SU-DHL-6 (cell line): Measurements from ENCODE around the gene JCAD.

Experiments used
- H2AFZ ChIP-seq: fragments of 200-600 bp; sonication (generic); 2 replicates; pipeline ENCODE4 v1.6.1; 2014; ENCODE audit warnings: low read depth, mild to moderate bottlenecking, moderate library complexity, mixed read lengths, antibody characterized with exemption, low read length; ENCODE audit not compliant: severe bottlenecking
- H3F3A ChIP-seq: fragments of 200-600 bp; shearing (Covaris generic); 2 replicates; pipeline ENCODE4 v1.6.0; 2016; ENCODE audit warnings: antibody characterized with exemption, mild to moderate bottlenecking; ENCODE audit not compliant: insufficient read depth
- H3K27ac ChIP-seq: fragments of 200-600 bp; sonication (generic); 2 replicates; pipeline ENCODE4 v1.5.1; 2016; ENCODE audit warnings: low read depth, mild to moderate bottlenecking, low read length, moderate library complexity, mixed read lengths
- H3K27me3 ChIP-seq: fragments of 200-600 bp; sonication (generic), shearing (Covaris generic); 2 replicates; pipeline ENCODE4 v1.6.0; 2014; ENCODE audit warnings: mild to moderate bottlenecking, low read length
- H3K36me3 ChIP-seq: fragments of 200-600 bp; sonication (generic); 2 replicates; pipeline ENCODE4 v1.6.1; 2014; ENCODE audit warnings: mild to moderate bottlenecking, low read length, mixed read lengths
- H3K4me2 ChIP-seq: fragments of 300-600, 200-600 bp; shearing (Covaris generic), sonication (generic); 2 replicates; pipeline ENCODE4 v1.6.0; 2014; ENCODE audit warnings: low read length, low read depth, mild to moderate bottlenecking; ENCODE audit not compliant: poor library complexity, severe bottlenecking
- H3K4me3 ChIP-seq: fragments of 200-600 bp; sonication (generic); 2 replicates; pipeline ENCODE4 v1.5.1; 2014; ENCODE audit warnings: antibody characterized with exemption, low read length, mild to moderate bottlenecking, mixed read lengths; ENCODE audit not compliant: insufficient read depth, poor library complexity, severe bottlenecking
- H3K79me2 ChIP-seq: fragments of 200-600 bp; sonication (generic); 2 replicates; pipeline ENCODE4 v1.6.1; 2014; ENCODE audit warnings: mild to moderate bottlenecking, low read length, moderate library complexity; ENCODE audit not compliant: insufficient read depth
- H3K9ac ChIP-seq: fragments of 200-600 bp; sonication (generic); 2 replicates; pipeline ENCODE4 v1.7.0; 2014; ENCODE audit warnings: mild to moderate bottlenecking, low read length
- H3K9me2 ChIP-seq: fragments of 200-600 bp; sonication (generic); replicated peaks from 2 replicates; pipeline ENCODE4 v1.6.1; 2014; ENCODE audit warnings: low read length; ENCODE audit not compliant: insufficient read depth
- H3K9me3 ChIP-seq: fragments of 200-600 bp; sonication (generic); 2 replicates; pipeline ENCODE4 v1.6.1; 2014; ENCODE audit warnings: low read length, mixed read lengths; ENCODE audit not compliant: insufficient read depth
- H4K20me1 ChIP-seq: fragments of 200-600 bp; sonication (generic); 2 replicates; pipeline ENCODE4 v1.6.1; 2014; ENCODE audit warnings: low read depth, mild to moderate bottlenecking, antibody characterized with exemption, low read length, moderate library complexity, mixed read lengths
- CTCF ChIP-seq: fragments of 200-600 bp; sonication (generic); IDR thresholded peaks from one replicate; pipeline ENCODE4 v1.5.1; 2017; ENCODE audit warnings: antibody characterized with exemption, mild to moderate bottlenecking, low read length, moderate library complexity; ENCODE audit not compliant: insufficient read depth, poor library complexity, severe bottlenecking
- EZH2phosphoT487 ChIP-seq: fragments of 200-600 bp; sonication (generic), shearing (Covaris generic); conservative IDR thresholded peaks from 2 replicates; pipeline ENCODE4 v1.6.1; 2018; ENCODE audit warnings: mild to moderate bottlenecking, antibody characterized with exemption, low read length, moderate library complexity, mixed read lengths

JCAD gene

GRCh38 chr10:30051220-30051619 is 8.2 kb downstream of the JCAD start:
- no peak overlapping the region for H3K27ac ChIP-seq
- no peaks in the 10 kb centered on the region for H3K27me3 ChIP-seq
- H3K9ac ChIP-seq = no peak overlapping the region
- no peak overlapping the region for H3K4me3 ChIP-seq
- H3K9me2 ChIP-seq = no peaks in the 10 kb centered on the region
- no peaks in the 10 kb centered on the region for H4K20me1 ChIP-seq
- H2AFZ ChIP-seq = no peak overlapping the region
- H3K79me2 ChIP-seq = no peaks in the 10 kb centered on the region
- H3K9me3 ChIP-seq = no peaks in the 10 kb centered on the region
- TF ChIP-seq EZH2phosphoT487 (no peak), CTCF (no peak)
- H3K4me2 ChIP-seq = no peak overlapping the region
- H3F3A ChIP-seq = no peaks in the 10 kb centered on the region
- no peaks in the 10 kb centered on the region for H3K36me3 ChIP-seq

- no peak overlapping the region for H2AFZ ChIP-seq
- H3F3A ChIP-seq = no peaks in the 10 kb centered on the region
- no peaks in the 10 kb centered on the region for H3K9me3 ChIP-seq
- TF ChIP-seq CTCF (no peak), EZH2phosphoT487 (no peak)
- no peak overlapping the region for H3K4me2 ChIP-seq
- no peaks in the 10 kb centered on the region for H3K79me2 ChIP-seq
- no peak overlapping the region for H3K4me3 ChIP-seq
- H3K9me2 ChIP-seq = no peaks in the 10 kb centered on the region
- H3K36me3 ChIP-seq = no peaks in the 10 kb centered on the region
- no peaks in the 10 kb centered on the region for H4K20me1 ChIP-seq
- H3K27ac ChIP-seq = no peak overlapping the region
- no peak overlapping the region for H3K9ac ChIP-seq
- no peaks in the 10 kb centered on the region for H3K27me3 ChIP-seq
Observed at GRCh38 chr10:30050411-30050810, 9.0 kb downstream of the JCAD start.

- no peaks in the 10 kb centered on the region for H3K27me3 ChIP-seq
- H3K9me3 ChIP-seq = no peaks in the 10 kb centered on the region
- no peaks in the 10 kb centered on the region for H4K20me1 ChIP-seq
- H3K9ac ChIP-seq = no peak overlapping the region
- H3K4me3 ChIP-seq = no peak overlapping the region
- no peak overlapping the region for H2AFZ ChIP-seq
- no peak overlapping the region for H3K4me2 ChIP-seq
- no peaks in the 10 kb centered on the region for H3K9me2 ChIP-seq
- no peaks in the 10 kb centered on the region for H3F3A ChIP-seq
- H3K27ac ChIP-seq = no peak overlapping the region
- no peaks in the 10 kb centered on the region for H3K36me3 ChIP-seq
- TF ChIP-seq EZH2phosphoT487 (no peak), CTCF (no peak)
- no peaks in the 10 kb centered on the region for H3K79me2 ChIP-seq
Observed at GRCh38 chr10:30048768-30049517, 10.4 kb downstream of the JCAD start.
